Stimulated activated CD4-positive, alpha-beta T cell treated with anti-CD3 and anti-CD28 coated beads, Interleukin-1b, Interleukin-23, amount 100 ng/mL, for 24 hours (primary cell): ENCODE measurements around the gene BCKDHA.
"Not testable (repeated sequence)": the region's sequence is repeated elsewhere in the genome, so short reads cannot be mapped to it uniquely, and the experiment has no call there.

Source experiments
- DNase-seq, 4 experiments: peaks; one replicate each; pipeline ENCODE4 v3.0.0-alpha.2; 2020; ENCODE audit warnings: low read depth in 4 of 4, low spot score in 1 of 4

Gene BCKDHA

DNA sequence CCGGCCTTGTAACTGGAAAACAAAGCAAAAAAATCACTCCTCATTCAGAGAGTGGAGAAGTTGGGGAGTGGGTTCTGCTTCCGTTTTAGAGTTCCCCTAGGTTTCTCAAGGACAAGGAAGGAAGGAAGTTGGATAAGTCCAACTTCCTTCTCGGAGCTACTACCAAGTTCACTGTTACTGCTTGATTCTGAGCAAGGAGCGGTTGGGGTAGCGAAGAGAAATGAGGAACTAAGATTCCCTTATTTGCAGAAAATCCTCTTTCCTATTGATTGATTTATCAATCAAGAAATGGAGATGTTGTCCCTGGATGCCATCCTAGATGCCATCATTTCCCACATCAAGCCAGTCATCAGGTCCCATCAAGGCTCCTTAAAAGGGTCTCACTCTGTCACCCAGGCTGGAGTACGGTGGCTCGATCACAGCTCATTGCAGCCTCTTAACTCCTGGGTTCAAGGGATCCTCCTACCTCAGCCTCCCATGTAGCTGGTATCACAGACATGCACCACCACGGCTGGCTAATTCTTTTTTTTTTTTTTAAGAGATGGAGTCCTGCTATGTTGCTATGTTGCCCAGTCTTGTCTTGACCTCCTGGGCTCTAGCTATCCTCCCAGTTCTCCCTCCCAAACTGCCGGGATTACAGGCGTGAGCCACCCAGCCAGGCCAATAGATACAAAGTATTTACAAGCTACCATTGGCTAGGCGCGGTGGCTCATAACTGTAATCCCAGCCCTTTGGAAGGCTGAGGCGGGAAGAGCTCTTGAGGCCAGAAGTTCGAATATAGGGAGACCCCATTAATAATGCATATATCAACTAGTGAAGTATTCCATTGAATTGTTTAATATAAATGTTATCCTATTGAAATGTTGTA lies 32.9 kb upstream of the BCKDHA start:
- DNase-seq = no peak

- no peak for DNase-seq
Observed at GRCh38 chr19:41366089-41366488, 31.5 kb upstream of the BCKDHA start.

DNA sequence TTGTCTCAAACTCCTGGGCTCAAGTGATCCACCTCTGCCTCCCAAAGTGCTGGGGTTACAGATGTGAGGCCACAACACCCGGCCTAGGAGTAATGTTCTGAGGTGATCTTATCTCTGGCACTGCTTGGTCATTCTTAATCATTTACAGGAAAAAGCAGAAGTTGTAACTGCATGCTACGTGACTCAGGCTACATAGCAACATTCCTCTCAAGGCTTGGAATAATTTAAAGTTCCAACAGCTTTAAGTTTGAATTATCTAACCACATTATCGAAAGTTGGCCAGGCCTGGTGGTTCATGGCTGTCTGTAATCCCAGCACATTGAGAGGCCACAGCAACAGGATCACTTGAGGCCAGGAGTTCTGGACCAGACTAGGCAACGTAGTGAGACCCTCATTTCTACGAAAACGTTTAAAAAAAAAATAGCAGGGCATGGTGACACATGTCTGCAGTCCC lies 29.7 kb upstream of the BCKDHA start:
- DNase-seq = no peak

GRCh38 chr19:41369769-41370168 lies 27.8 kb upstream of the BCKDHA start:
- no peak for DNase-seq

DNA sequence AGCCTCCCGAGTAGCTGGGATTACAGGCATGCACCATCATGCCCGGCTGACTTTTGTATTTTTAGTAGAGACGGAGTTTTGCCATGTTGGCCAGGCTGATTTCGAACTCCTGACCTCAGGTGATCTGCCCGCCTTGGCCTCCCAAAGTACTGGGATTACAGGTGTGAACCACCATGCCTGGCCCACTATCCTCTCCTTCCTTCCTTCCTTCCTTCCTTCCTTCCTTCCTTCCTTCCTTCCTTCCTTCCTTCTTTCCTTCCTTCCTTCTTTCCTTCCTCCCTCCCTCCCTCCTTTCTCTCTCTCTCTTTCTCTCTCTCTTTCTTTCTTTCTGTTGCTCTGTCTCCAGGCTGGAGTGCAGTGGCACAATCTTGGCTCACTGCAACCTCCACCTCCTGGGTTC lies 26.5 kb upstream of the BCKDHA start:
- DNase-seq = not testable (repeated sequence)

DNA sequence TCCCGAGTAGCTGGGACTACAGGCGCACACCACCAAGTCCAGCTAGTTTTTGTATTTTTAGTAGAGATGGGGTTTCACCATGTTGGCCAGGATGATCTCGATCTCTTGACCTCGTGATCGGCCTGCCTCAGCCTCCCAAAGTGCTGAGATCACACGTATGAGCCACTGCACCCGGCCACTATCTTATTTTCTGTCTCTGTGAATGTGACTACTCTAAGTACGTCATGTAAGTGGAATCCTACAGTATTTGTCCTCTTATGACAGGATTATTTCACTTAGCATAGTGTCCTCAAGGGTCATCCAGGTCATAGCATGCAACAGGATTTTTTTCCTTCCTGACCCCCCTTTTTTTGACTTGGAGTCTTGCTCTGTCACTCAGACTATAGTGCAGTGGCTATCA lies 26.1 kb upstream of the BCKDHA start:
- no peak for DNase-seq

GRCh38 chr19:41372501-41372900 lies 25.1 kb upstream of the BCKDHA start:
- no peak for DNase-seq

DNA sequence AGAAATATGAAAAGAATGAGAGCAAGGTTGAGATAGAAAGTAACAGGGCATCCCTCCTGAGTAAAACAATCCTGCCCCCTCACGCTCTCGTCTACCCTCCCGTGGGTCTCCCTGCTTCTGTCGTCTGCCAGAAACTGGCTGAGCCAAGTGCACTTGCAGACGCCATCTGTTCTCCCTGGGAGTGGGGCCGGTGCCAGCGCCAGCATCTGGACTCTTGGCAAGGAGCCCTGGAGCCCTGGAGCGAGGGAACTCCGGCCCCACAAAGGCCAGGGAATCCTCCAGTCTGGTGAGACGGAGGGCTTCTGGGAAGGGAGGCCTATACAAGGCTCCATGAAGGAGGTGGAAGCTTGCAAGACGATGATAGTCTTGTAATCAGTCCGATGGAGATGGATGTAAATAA lies 23.6 kb upstream of the BCKDHA start:
- DNase-seq = no peak

DNA sequence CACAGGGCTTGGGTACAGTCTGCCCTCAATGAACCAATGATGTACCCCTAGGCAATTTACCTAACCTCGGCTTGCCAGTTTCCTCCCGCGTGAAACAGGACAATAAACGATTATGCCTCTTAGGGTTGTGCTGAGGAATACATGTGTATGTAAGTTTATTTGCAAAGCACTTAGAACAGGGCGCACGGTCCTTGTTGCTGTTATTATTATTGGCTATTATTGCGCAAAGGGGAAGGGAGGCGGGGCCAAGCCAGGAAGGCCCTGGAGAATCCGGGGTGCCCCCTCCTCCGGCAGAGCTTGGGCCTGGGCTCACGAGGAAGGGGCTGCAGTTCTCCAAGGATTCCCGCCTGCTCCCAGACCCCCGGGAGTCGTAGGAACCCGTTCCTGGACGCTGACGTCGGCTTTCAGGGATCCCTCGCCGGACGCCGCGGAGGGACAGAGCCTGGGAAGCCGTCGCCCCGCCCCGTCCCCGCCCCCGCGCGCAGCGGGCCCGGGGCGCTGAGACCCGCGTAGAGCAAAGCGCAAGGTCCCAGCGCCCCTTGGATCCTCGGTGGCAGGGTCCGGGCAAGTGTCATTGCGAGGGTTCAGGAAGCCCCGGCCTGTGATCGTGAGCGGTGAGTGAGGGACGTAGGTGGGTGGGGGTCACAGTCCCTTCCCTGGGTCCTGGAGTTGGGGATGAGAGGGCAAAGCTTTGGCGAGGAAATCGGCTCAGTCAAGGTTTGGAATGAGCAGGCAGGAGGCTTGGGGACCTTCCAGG lies 21.2 kb upstream of the BCKDHA start, which contains the start of gene TMEM91:
Gene TMEM91 (plus strand): TSS at position 293 of the 757 bp plus-strand sequence. CDS start 1,777 bp downstream, outside the sequence.
- no peak for DNase-seq

DNA sequence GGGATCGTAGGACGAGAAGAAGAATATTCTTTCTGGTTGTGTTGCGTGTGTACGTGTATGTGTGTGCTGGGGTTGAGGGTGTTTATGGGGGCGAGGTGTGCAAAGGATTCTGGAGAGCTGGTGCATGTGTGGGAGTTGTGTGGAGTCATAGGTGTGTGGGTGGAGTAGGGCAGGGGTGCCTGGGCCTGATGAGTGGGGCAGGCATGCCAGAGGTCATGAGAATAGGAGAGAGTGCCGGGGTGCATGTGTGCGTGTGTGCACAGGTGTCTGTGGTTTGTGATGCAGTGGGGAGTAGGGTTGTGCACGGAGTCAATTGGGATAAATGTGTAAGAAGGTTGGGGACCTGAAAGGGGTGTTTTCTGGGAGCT lies 20.6 kb upstream of the BCKDHA start:
- no peak for DNase-seq

GRCh38 chr19:41377977-41378709 lies 19.5 kb upstream of the BCKDHA start:
- DNase-seq = no peak

GRCh38 chr19:41381536-41381935 lies 16.1 kb upstream of the BCKDHA start:
- not testable (repeated sequence) for DNase-seq

- DNase-seq = no peak
Observed at GRCh38 chr19:41384351-41384750, 13.3 kb upstream of the BCKDHA start.

GRCh38 chr19:41386442-41386841 lies 11.2 kb upstream of the BCKDHA start:
- no peak for DNase-seq

GRCh38 chr19:41391618-41392017 lies 6.0 kb upstream of the BCKDHA start:
- DNase-seq = no peak

- no peak for DNase-seq
Observed at GRCh38 chr19:41392775-41393174, 4.8 kb upstream of the BCKDHA start.

GRCh38 chr19:41395355-41395754 lies 2.3 kb upstream of the BCKDHA start:
- DNase-seq = no peak

DNA sequence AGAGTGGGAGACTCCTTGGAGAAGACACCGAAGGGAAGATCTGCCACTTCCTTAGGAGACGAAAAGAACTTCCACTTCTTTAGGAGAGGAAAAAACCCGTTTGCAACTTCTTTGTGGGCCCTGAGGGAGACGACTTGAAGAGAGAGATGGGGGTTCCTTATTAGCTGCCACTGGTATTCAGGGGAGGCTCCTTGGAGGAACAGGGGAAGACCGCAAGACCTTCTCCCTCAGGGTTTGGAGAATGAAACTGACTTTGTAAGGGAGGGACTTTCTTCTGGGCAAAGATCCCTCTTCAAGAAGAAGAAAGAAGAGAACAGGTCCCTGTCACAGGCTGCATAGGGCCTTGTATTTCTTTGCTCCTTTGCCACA lies 416 bp downstream of the BCKDHA start:
- no peak for DNase-seq

- no peak for DNase-seq
Observed at GRCh38 chr19:41398598-41398997, 980 bp downstream of the BCKDHA start.

DNA sequence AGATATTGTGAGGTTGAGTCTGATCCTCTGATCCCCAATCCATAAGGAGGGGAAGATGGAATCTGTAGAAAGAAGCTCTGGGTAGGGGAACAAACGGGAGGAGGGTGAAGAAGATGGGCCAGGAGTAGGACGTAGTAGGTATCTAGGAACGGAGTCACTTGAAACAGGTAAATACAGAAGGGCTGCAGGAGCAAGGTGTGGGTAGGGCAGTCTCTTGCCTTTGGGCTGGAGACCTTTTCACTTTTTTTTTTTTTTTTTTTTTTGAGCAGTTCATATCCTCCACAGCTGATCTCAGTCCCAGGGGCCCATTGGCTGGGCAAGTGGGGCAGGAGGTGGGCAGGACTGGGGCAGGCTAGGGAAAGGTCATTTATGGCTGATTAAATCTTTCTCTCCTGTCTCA lies 1.5 kb downstream of the BCKDHA start:
- DNase-seq = no peak

DNA sequence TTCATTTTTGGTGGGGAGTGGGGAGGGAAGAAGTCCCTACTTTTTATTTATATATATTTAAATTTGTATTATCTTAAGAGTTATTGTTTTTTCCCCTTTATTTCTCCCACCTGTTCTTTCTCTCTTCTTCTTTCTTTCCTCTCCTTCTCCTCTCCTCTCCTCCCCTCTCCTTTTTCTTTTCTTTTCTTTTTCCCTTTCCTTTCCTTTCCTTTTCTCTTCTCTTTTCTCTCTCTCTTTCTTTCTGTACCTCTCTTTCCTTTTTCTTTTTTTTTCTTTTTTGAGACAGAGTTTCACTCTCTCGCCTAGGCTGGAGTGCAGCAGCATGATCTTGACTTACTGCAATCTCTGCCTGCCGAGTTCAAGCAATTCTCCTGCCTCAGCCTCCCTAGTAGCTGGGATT lies 1.9 kb downstream of the BCKDHA start:
- DNase-seq = no peak

- no peak for DNase-seq
Observed at GRCh38 chr19:41401483-41401882, 3.9 kb downstream of the BCKDHA start.
